GM10847 (cell line): ENCODE results near the gene CBX2.

Source experiments
- POLR2A ChIP-seq: IDR thresholded peaks from 2 replicates; pipeline ENCODE4 v1.6.1; 2011; ENCODE audit not compliant: insufficient read length; ENCODE audit errors: extremely low read depth

Gene CBX2

DNA sequence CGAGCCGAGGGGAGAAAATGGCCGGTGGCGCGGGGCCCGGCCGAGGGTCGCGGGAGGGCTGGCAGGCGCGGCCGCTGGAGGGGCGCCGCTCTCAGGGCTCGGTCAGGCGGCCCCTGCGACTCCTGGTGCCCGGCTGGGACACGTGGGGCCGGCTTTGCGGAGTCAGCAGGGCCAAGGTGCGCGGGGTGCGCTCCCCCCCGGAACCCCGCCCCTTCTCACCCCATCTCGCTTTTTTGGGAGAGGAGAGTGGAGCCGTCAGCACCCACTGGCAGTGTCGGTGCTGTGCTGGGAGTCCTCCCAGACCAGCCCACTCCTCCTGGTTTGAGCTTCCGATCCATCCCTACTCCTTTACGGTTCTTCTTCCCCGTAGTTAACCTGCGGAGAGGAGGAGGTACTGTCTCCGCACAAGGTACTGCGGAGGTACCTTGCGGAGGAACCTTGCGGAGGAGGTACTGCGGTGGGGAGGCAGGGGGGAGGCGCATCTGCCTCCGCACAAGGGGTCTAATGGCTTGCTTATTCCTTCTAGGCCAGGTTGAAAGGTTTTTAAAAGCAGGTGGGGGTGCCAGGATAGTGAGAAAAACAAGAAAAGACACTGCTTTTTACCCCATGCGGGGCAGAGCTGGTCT is 38.0 kb downstream of the CBX2 start:
- TF ChIP-seq POLR2A, result no peak

DNA sequence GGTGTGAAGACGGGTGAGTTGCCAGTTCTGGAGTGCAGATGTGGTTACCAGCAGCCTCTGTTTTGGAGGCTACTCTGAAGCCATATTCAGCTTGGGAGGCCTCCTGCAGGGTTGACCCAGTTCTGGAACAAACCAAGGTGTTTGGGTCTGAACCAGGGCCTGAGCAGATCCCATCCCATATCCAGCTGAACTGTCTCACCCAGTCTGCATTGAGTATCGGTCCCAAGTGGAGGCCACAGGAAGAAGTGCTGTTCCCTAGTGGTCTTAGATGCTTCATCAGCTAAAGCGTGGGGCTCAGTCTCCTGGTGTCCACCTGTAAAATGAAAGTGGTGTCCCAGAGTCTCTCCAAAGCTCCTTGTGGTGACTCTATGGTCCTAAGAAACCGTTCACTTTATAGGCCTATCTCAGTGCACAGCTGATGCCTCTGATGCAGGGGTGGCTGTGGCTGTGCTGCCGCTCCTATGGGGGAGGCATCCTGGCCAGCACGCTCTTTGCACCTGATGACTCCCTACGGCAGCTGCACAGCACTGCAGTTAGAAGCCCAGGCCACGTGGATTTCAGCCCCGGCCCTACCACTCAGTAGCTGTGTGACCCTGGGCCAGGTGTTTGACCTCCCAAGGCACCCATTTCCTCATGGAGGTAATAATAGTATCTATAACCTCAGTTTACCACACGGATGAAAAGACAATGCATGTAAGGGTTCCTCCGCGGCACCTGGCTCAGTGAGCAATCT is 40.2 kb downstream of the CBX2 start:
- TF ChIP-seq POLR2A, result no peak

DNA sequence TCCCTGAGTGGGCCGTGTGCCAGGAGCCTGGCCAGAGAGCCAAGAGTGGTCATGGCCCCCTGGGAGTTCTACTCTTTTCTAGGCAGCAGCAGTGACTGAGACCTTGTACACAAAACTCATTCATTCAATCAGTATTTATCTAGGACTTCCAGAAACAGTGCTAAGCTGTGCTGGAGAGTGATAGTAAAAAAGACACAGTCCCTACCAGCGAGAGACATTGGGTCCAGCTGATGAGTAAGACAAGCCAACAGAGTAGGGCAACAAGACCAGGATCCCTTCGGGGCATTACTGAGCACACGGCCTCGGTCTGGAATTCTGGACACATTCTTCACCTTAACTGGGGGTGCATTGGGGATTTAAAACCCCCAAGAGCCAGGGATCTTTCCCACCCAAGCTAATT is 41.1 kb downstream of the CBX2 start:
- no peak for TF ChIP-seq POLR2A

DNA sequence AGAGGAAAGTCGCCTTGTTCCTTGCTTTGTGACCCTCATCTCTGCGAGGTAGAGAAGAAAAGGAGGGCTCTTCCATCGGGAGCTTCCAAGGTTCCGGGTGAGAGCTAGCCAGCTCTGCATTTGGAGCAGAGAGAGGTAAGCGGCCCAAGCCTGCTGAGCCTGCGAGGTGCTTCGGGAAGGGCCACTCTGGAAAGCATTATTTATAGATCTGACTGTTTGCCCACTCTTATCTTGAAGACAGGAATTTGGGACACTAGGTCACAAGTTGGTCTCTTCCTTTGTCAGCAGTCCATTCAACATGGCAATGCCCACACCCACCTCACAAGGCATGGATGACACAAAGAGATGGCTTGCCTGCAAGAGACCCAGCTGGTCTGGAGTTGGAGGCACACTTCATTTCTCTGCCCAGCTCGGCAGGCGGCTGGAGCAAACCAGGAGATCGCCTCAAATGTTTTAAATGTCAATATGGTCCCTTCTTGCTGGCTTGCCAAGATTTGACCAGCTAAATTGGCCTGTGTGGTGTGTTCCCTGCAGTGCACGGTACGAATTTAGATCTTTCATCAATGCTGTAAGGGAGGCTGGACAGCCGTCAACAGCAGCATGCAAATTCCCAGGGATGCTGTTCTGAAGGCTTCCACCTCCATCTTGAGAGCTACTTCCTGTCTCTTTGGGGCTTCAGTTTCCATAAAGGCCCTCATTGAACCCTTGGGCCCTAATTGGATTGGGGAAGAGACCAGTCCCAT is 41.8 kb downstream of the CBX2 start:
- no peak for TF ChIP-seq POLR2A

DNA sequence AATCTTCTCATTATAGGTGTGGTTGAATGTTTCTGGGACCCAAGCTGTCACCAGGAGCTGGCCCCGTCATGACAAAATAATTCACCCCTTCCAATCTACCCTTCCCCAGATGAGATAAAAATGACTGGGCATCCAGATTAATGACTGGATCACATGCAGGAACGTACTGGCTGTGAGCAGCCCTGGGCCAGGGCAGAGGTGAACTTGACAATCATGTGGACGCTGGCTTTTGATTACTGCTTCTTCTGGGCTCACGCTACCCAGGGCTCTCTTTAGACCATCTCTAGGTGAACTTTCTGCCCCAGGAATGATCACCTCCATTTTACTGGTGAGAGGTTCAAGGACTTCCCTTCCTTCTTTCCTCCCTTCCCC is 43.0 kb downstream of the CBX2 start:
- TF ChIP-seq POLR2A, result no peak

DNA sequence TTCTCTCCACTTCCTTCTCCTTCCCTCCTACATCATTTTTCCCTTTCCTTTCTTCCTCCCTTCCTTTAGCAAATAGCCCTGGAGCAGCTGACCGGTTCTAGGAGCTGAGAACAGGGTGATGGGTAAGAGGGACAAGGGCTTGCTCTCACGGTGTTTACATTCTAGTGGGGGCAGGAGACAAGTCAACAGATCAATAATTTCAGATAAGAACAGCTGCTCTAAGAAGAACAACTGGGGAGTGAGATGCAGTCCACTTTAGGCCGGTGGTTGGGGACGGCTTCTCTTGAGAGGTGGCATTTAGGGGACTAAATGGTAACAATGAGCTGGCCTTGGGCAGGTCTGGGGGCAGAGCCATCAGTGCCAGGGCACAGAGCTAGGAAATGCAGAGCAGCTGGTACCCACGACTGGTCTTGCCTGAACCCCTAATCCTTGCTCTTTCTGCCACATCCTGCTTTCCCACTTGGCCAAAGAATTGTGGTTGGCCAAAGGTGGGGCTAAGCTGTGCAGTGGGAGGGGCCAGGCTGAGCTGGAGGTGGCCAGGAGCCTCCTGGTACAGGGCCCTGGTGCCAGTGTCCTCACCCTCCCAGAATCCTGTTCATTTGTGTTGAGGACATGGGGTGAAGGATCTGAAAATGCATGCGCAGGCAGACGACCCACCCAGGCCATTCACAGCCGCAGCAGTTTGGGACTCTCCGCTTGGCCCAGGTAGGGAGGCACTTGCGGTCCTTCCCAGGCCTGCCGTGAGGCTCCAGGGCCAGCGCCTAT is 43.6 kb downstream of the CBX2 start:
- TF ChIP-seq POLR2A, result no peak

DNA sequence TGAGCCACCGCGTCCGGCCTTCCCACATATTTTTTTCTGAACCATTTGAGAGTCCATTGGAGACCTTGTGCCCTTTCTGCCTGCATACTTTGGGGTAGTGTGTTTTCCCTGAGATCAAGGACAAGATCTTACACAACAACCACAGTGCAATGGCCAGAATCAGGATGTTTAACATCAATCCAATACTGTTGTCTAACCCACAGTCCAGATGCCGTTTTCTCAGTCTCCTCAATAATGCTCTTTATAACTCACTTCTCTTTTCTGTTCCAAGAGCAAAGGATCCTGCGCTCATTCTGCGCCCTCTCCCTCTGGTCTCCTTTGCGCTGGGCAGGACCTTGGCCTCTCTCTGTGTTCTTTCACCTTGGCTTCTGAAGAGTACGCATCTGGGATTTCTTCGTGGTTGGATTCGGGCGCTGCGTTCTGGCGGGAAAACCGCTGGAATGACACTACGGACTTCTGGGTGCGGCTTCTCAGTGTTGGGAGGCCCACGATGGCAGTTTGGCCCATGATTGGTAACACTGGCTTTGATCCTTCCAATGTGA is 44.7 kb downstream of the CBX2 start:
- TF ChIP-seq POLR2A, result no peak

DNA sequence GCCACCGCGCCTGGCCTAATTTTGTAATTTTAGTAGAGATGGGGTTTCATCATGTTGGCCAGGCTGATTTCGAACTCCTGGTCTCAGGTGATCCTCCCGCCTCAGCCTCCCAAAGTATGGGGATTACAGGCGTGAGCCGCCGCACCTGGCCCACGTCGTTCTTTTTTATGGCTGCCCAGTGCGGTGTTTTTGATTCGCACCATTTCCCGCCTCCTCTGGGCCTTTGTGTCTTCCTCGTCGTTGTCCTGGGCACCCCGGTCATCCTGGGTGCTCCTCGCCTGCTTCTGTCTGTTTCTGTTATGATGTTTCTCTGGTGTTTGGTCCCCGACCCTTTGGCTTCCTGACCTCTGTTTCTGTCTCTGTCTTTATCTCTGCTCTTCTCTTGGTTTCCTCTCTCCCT is 46.3 kb downstream of the CBX2 start:
- TF ChIP-seq POLR2A, result no peak

DNA sequence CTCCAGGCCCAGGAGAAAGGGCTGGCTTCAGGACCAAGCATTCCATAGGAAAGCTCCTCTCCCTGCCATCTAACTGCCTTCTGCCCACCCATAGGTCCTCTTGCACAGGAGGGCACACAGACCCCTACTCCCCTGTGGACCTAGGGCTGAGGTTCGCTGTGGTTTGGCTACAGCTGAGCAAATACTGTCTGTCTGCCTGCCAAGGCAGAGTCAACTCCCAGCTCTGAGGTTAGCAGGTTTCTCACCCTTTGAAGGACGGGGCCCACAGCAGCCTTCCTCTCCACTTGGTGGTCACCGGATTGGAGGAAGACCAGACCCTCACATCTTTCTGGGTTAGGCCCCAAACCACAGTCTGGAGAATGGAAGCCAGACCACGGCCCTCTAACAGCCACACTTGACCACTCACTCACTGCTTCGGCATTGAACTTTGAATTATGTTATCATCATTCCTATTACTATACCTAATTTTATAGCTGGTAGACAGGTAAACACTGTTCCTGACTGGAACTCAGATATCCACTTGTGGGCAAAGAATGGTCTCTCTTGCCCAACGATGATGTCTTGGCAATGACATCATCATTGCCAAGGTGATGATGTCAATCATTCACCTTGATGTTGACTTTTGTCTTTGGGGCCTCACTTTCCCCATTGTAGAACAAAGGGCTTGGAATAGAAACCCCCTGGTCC is 47.1 kb downstream of the CBX2 start:
- no peak for TF ChIP-seq POLR2A

DNA sequence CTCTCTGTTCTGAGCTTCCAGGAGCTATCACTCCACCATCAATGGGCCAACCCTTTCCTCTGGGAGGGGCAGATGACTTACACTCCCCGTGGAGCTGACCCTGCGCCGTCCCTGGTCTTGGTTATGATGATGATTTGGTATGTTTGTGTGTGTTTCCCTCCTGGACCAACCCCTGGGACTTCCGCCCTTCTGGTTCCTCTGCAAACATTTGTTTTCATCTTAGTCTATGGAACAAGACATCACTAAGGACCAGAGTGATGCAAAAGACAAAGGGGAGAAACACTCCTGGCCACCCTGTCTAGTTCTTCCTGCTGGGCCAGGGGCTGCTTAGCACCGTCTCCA is 47.6 kb downstream of the CBX2 start:
- TF ChIP-seq POLR2A, result no peak

DNA sequence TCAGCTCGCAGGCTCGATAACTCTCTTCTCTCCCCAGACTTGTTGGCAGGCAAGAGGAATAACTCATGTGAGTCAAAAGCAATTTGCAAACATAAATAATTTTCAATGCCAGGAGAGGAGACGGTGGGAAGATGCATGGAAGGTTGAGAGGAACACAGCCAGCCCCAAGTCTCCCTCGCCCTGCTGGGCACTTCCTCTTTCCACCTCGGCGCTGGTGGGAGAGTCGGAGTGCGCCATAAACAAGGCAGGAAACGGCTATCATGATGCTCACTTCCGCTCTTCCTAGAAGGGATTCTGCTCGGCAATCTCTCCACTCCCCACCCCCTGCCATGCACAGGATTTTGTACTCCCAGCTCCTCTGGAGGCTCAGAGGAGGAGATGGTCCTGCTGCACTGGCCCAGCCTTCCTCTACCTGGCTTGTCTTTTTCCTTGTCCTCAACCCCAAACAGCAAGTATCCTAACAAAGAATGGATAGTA is 48.3 kb downstream of the CBX2 start:
- no peak for TF ChIP-seq POLR2A

DNA sequence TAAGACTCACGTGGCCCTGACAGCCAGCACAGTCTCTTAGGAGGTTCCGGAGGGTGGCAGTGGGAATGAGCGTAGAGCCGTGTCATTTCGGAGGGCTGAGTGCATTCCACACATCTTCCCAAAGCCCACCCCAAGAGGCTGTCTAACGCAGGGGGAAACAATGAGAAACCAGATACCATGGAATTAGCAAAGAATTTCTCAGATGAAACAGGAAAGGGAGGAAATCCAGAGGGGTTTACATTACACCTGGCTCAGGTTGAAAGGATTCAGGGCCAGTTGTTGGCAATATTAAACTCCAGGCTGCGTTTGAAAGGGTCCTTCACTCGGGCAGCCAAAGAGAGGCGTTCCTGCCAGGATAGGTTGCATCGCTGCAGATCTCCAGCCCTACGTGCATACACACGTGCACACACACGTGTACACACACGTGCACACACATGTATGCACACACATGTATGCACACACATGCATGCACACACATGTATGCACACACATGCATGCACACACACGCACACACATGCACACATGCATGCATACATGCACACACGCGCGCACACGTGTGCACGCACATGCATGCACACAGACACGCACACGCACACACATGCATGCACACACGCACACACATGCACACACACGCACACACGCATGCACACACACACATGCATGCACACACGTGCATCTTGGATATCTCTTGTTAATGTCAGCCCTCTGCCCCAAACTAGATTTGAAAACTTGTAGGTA is 49.1 kb downstream of the CBX2 start:
- no peak for TF ChIP-seq POLR2A

DNA sequence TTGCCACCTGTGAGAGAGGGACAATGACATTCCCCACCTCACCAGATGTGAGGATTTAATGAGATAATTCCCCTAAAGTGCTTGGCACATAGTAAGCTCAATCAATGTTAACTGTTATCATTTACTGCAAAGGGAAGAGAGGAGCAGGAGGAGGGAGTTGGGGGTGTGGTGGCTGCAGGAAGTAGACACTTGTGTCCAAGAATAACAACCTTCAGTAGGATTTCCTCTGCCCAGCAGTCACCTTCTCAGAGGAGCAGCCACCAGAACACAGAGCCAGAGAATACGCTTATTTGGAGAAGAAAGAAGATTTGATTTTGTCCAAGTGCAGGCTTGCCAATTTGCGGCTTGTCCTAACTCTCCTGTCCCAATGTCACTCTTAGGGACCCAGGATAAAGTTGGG is 51.1 kb downstream of the CBX2 start:
- TF ChIP-seq POLR2A, result no peak

DNA sequence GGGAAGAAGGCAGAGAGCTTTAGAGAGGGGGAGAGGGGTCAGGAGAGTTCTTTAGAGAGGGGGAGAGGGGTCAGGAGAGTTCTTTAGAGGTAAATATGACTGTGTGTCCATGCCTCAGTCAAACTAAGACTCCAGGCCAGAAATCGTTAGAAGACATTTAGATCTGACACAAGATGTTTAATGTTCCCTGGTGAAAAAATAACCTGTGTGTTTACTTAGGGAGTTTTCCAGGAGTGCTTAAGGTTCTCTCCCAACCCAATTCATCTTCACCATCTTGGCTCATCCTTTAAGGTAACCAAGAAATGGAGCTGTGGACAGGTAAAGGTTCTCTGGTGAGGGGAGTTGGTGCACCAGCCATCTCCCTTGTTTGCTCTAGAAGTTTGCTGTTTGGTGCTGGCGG is 51.5 kb downstream of the CBX2 start:
- no peak for TF ChIP-seq POLR2A

DNA sequence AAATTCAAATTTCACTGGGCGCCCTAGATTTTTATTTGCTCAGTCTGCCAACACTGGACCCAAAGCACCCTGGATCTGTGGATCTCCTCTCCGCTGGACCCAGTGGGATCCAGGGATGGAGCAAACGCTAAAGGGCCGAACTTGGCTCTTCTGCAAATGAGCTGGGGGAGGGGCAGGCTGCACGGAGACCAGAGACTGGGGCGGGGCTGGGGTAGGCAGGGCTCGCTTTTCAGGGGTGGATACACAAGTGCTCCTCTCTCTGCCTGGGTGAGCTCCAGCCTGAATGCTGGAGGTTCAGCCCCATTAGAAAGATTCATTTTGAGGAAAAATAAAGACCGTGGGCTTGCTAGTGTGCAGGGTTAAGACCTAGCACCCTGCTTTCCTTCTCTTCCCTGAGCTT is 52.4 kb downstream of the CBX2 start:
- no peak for TF ChIP-seq POLR2A
